HG03066 (cell line): ENCODE data around the gene TMPRSS2.

Source experiments
- ATAC-seq: cut with Tn5 transposase; IDR thresholded peaks from one replicate; pipeline ENCODE4 v1.9.1; 2021; ENCODE audit warnings: low read depth; ENCODE audit not compliant: unreplicated experiment

TMPRSS2 gene

GRCh38 chr21:41507521-41508414 lies at the start of gene TMPRSS2:
TSS of gene TMPRSS2 (minus strand) at chr21:41508158. CDS start at chr21:41498133, 10,025 bp downstream.
- no peak for ATAC-seq

GRCh38 chr21:41555057-41555456 lies 47.1 kb upstream of the TMPRSS2 start:
- no peak for ATAC-seq

DNA sequence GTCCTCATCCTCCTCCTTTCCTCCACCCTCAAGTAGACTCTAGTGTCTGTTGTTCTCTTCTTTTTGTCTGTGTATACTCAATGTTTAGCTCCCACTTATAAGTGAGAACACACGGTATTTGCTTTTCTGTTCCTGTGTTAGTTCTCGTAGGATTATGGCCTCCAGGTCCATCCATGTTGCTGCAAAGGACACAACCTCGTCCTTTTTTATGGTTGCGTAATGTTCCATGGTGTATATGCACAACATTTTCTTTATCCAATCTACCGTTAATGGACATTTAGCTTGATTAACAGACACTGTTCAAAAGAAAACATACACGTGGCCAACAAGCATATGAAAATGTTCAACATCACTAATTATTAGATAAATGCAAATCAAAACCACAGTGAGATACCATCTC lies 44.3 kb upstream of the TMPRSS2 start:
- no peak for ATAC-seq

DNA sequence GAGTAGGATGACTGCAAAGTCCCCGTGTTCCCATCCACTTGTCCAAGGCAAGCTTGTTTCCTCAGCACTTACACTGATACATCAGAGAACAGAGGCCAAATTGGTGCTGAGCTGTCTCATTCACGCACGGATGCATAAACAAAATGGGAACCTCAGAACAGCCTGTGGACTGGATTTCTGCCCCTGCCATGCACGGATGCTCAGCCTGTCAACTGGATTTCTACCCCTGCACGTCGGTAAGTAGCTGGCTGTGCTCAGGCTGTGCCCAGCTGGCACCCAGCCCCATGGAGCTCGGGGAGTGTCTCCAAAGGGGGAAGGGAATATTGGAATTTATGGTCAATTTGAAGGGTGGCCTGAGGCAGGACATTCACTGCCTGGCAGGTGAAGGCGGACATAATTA lies 40.8 kb upstream of the TMPRSS2 start:
- ATAC-seq, result no peak

GRCh38 chr21:41547111-41547510 lies 39.2 kb upstream of the TMPRSS2 start:
- no peak for ATAC-seq

DNA sequence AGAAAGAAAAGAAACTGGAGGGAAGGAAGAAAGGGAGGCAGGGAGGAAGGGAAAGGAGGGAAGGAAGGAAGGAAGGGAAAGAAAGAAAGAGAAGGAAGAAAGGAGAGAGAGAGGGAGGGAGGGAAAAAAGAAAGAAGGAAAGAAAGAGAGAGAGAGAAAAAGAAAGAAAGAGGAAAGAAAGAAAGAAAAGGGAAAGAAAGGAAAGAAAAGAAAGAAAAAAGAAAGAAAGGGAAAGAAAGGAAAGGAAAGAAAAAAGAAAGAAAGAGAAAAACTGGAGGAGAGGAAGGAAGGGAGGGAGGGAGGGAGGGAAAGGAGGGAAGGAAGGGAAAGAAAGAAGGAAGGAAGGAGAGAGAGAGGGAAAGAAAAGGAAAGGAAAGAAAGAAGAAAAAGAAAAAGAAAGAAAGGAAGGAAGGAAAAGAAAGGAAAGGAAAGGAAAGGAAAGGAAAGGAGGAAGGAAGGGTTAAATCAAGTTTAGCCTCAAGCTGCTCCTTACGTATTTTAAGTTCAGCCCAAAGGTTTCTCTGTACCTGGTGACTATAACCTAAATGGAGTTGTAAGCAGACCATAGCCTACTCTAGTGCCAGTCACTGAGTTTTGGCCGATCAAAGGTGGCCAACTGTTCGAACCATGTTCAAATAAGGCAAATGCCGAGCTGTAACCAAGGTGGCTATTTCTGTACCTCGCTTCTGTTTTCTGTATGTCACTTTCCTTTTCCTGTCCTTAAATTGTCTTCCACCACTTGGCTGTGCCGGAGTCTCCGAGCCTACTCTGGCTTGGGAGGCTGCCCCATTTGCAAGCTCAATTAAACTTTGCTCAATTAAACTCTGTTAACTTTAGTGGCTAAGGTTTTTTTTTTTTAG lies 37.8 kb upstream of the TMPRSS2 start:
- ATAC-seq, result no peak

GRCh38 chr21:41542727-41543126 lies 34.8 kb upstream of the TMPRSS2 start:
- no peak for ATAC-seq

GRCh38 chr21:41537356-41537755 lies 29.4 kb upstream of the TMPRSS2 start:
- no peak for ATAC-seq

GRCh38 chr21:41536827-41537103 lies 28.8 kb upstream of the TMPRSS2 start:
- ATAC-seq, result no peak

GRCh38 chr21:41536076-41536826 lies 28.3 kb upstream of the TMPRSS2 start:
- ATAC-seq, result no peak

DNA sequence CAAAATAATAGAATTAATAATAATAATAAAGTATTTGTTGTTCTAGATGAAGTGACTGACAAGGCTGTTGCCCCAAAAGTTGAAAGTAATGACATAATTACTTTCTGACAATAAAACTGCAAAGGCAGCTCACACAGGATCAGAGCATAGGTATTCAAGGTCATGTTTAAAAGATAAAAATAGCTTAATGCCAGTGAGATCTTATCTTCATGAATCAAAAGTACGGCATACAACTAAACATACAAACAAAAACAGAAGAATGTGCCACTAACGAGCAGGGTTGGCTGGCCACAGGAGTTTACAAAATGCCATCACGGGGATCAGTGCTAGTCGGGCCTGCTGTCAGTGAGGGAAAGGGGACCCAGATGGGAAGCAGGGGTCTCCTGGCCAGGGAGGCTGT lies 22.4 kb upstream of the TMPRSS2 start:
- no peak for ATAC-seq

GRCh38 chr21:41529769-41530168 lies 21.8 kb upstream of the TMPRSS2 start:
- no peak for ATAC-seq

GRCh38 chr21:41526478-41527087 lies 18.6 kb upstream of the TMPRSS2 start:
- ATAC-seq, result no peak

DNA sequence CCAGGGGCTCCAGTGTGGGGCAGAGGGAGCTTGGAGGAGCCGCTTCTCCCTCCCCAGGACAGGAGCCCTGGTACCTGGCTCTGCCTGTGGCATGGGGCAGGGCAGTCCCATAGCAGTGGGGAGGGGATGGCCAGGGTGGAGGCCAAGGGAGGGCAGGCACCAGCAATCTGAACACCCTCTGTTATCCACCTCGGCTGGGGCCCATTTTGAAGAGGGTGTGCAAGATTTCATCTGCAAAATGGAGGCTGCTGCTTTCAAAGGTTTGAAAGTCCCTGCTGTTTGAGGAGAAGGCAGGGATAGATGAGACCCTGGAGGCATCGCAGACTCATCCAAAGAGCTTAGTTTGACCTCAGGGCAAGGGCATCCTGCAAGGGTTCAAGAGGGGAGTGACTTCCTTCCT lies 15.2 kb upstream of the TMPRSS2 start:
- ATAC-seq, result no peak

DNA sequence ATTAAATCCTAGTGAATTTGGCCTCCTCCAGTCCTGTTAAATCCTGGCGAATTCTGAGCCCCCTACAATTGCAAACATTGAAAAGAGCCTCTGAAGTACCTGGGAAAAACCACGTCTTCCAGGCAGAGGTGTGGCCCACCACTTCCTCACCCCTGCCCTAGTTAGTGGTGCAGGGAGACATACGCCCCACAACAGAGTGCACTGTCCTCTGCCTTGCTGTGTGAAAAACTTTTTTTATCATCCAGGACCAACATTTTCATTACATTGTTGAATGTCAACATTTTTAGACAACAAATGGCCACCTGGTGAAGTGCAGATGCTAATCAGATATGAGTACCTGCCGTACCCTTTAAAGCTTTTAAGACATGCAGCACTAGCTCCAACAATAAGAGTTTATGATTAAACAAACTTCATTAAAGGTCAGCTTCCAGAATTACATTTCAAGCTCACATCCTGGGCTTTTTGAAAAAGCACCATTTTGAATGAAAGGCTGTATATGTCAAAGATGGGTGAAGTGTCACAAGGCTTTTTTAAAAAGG lies 13.6 kb upstream of the TMPRSS2 start:
- ATAC-seq, result no peak

GRCh38 chr21:41520560-41521442 lies 12.8 kb upstream of the TMPRSS2 start:
- no peak for ATAC-seq

DNA sequence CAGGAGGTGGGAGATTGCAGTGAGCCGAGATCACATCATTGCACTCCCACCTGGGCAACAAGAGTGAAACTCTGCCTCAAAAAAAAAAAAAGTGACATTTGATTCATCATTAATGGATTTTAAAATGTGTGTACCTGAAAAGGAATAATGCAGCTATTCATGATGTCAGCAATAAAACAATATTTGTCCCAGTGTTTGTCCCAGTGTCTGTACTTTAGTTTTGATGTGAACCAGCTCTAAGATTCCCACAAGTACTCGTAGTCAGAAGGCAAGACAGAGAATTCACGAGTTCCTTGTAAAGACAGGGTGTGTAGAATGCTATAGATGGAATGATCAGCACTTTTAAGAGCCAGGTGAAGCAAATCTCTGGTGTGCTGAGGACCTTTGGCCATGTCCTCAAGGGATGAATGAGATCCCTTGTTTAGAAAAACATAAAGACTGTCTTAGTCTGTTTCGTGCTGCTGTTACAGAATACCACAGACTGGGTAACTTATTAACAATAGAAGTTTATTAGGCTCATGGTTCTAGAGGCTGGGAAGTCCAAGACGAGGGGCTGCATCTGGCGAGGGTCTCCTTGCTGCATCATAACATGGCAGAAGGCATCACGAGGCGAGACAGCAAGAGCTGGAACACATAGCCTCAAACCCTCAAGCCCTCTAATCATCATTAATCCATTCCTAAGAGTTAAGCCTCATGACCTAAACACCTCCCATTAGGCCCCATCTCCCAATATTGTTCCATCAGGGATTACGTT lies 12.0 kb upstream of the TMPRSS2 start:
- ATAC-seq, result no peak

GRCh38 chr21:41518757-41519156 lies 10.8 kb upstream of the TMPRSS2 start:
- no peak for ATAC-seq

- ATAC-seq, result no peak
These were observed 3.9 kb upstream of the TMPRSS2 start for GRCh38 chr21:41511858-41512257.
